SK-N-SH (cell line): ENCODE measurements around the gene TNFRSF14. TPM values are rescaled to one million over a fixed set of nuclear protein-coding genes. Genes with fewer than 3 reads are reported as not detected.

Experiments used
- CTCF ChIA-PET: fragments of 300-600, 350-600 bp; formaldehyde crosslinking; extraction: SDS; loops from one replicate; lab custom pipeline; 2021; lab: Yijun Ruan, JAX
- POLR2A ChIA-PET: fragments of 350-600 bp; sonication (Branson Sonifier 250); formaldehyde crosslinking; extraction: SDS; loops from one replicate; lab custom pipeline; 2020; ENCODE audit warnings: antibody characterized with exemption, inconsistent platforms; lab: Yijun Ruan, JAX
- DNase-seq: peaks from one replicate; pipeline ENCODE4 v3.0.0; 2012
- H2AFZ ChIP-seq: fragments of 200-600 bp; sonication (generic); 2 replicates; pipeline ENCODE4 v1.8.1; 2016; ENCODE audit warnings: antibody characterized with exemption, mild to moderate bottlenecking, low read depth
- H3F3A ChIP-seq: fragments of 200-600 bp; sonication (generic); replicated peaks from 2 replicates; pipeline ENCODE3; 2016; ENCODE audit warnings: antibody characterized with exemption, mild to moderate bottlenecking; ENCODE audit not compliant: insufficient read depth
- H3K27ac ChIP-seq, 2 experiments: fragments of 200-500 bp in 1 of 2; fragments of 200-600 bp in 1 of 2; sonication (Bioruptor generic) in 1 of 2; sonication (generic), shearing (Covaris generic) in 1 of 2; 2 replicates each; pipeline versions ENCODE4 v1.5.1 to v1.6.1; 2014 to 2016; ENCODE audit warnings: low read depth in 2 of 2, inconsistent platforms in 1 of 2, low read length in 1 of 2, mild to moderate bottlenecking in 1 of 2, mixed read lengths in 1 of 2
- H3K27me3 ChIP-seq: fragments of 200-600 bp; sonication (generic), shearing (Covaris generic); 2 replicates; pipeline ENCODE4 v1.6.1; 2016; ENCODE audit warnings: mixed run types; ENCODE audit not compliant: insufficient read depth
- H3K36me3 ChIP-seq, 2 experiments: fragments of 200-500 bp in 1 of 2; fragments of 200-600 bp in 1 of 2; sonication (Bioruptor generic) in 1 of 2; sonication (generic) in 1 of 2; replicated peaks in 1 of 2; 2 replicates each; pipeline versions ENCODE3 to v1.5.1; 2014 to 2016; ENCODE audit warnings: low read length in 1 of 2, mild to moderate bottlenecking in 1 of 2; ENCODE audit not compliant: insufficient read depth in 2 of 2, control insufficient read depth in 1 of 2
- H3K4me1 ChIP-seq, 2 experiments: fragments of 200-500 bp in 1 of 2; fragments of 200-600 bp in 1 of 2; sonication (Bioruptor generic) in 1 of 2; sonication (generic), shearing (Covaris generic) in 1 of 2; 2 replicates each; pipeline versions ENCODE4 v1.5.1 to v1.6.1; 2014 to 2016; ENCODE audit warnings: low read depth in 1 of 2, low read length in 1 of 2, mixed run types in 1 of 2; ENCODE audit not compliant: insufficient read depth in 2 of 2, control insufficient read depth in 1 of 2
- H3K4me2 ChIP-seq: fragments of 200-600 bp; sonication (generic), shearing (Covaris generic); 2 replicates; pipeline ENCODE4 v1.6.1; 2017; ENCODE audit warnings: mixed run types
- H3K4me3 ChIP-seq, 2 experiments: fragments of 200-500 bp in 1 of 2; fragments of 200-600 bp in 1 of 2; sonication (Bioruptor generic) in 1 of 2; sonication (generic), shearing (Covaris generic) in 1 of 2; 2 replicates each; pipeline versions ENCODE4 v1.5.1 to v1.8.1; 2014 to 2016; ENCODE audit warnings: low read depth in 2 of 2, inconsistent platforms in 1 of 2, low read length in 1 of 2, mild to moderate bottlenecking in 1 of 2, mixed read lengths in 1 of 2, moderate library complexity in 1 of 2
- H3K79me2 ChIP-seq: fragments of 200-600 bp; sonication (generic); 2 replicates; pipeline ENCODE4 v1.8.1; 2017; ENCODE audit warnings: mild to moderate bottlenecking; ENCODE audit not compliant: insufficient read depth
- H3K9ac ChIP-seq: fragments of 200-600 bp; sonication (generic); 2 replicates; pipeline ENCODE4 v1.6.1; 2017; ENCODE audit warnings: mixed run types
- H3K9me2 ChIP-seq: fragments of 200-600 bp; sonication (generic); 2 replicates; pipeline ENCODE4 v1.6.1; 2017; ENCODE audit warnings: mixed run types
- H3K9me3 ChIP-seq: fragments of 200-600 bp; sonication (generic); 2 replicates; pipeline ENCODE4 v1.6.1; 2017; ENCODE audit warnings: mixed run types, mild to moderate bottlenecking, moderate library complexity
- H4K20me1 ChIP-seq: fragments of 200-600 bp; sonication (generic); 2 replicates; pipeline ENCODE4 v1.6.1; 2017; ENCODE audit warnings: mild to moderate bottlenecking, mixed run types; ENCODE audit not compliant: insufficient read depth
- CHD2 ChIP-seq: fragments of 150-350 bp; IDR thresholded peaks from 2 replicates; pipeline ENCODE4 v1.6.1; 2018; ENCODE audit warnings: low read length; ENCODE audit not compliant: partially characterized antibody
- ELF1 ChIP-seq: IDR thresholded peaks from 2 replicates; pipeline ENCODE4 v1.4.0; 2012
- GABPA ChIP-seq: IDR thresholded peaks from 2 replicates; pipeline ENCODE4 v1.4.0; 2012; ENCODE audit warnings: low read depth, mild to moderate bottlenecking
- JUND ChIP-seq: IDR thresholded peaks from 2 replicates; pipeline ENCODE4 v1.4.0; 2012
- POLR2AphosphoS5 ChIP-seq: IDR thresholded peaks from 2 replicates; pipeline ENCODE4 v1.6.1; 2012; ENCODE audit warnings: low read depth, low read length
- TAF1 ChIP-seq: IDR thresholded peaks from 2 replicates; pipeline ENCODE4 v1.6.1; 2012; ENCODE audit warnings: low read depth, mild to moderate bottlenecking, low read length, moderate library complexity, borderline replicate concordance
- USF1 ChIP-seq: IDR thresholded peaks from 2 replicates; pipeline ENCODE4 v1.4.0; 2012; ENCODE audit warnings: low read depth, borderline replicate concordance
- YY1 ChIP-seq: IDR thresholded peaks from 2 replicates; pipeline ENCODE4 v1.4.0; 2012; ENCODE audit warnings: low read depth, mild to moderate bottlenecking
- ZBTB33 ChIP-seq: IDR thresholded peaks from 2 replicates; pipeline ENCODE4 v1.4.0; 2012; ENCODE audit warnings: low read depth, borderline replicate concordance
- WGBS: methylation state at CpG from one replicate; pipeline ENCODE4 v1.1.6; 2017; ENCODE audit warnings: low lambda C conversion rate; 5-methylcytosine and 5-hydroxymethylcytosine counted together
- polyA plus RNA-seq, 3 experiments: library from polyadenylated mRNA; depleted of rRNA; stranded (reverse); fragments of >200 nt; gene quantifications; 2 replicates each; pipeline ENCODE4 v1.2.3, GENCODE V29; 2012

The TNFRSF14 gene
- polyA plus RNA-seq, 1 of the 3 experiments (the other 2 are of a cell fraction), result 0.28 TPM

GRCh38 chr1:2611621-2612437 lies 55.7 kb downstream of the TNFRSF14 start (continued):
- TF ChIP-seq ZBTB33 (no peak), POLR2AphosphoS5 (no peak)

GRCh38 chr1:2612591-2613365 lies 56.6 kb downstream of the TNFRSF14 start:
- TF ChIP-seq ELF1 (no peak), USF1 (no peak), YY1 (no peak), GABPA (no peak), JUND (no peak), TAF1 (no peak), CHD2 (no peak)

More at GRCh38 chr1:2612591-2613365, 56.6 kb downstream of the TNFRSF14 start:
- no peaks in the 10 kb centered on the region for H4K20me1 ChIP-seq
- no peaks in the 10 kb centered on the region for H3F3A ChIP-seq
- H3K79me2 ChIP-seq, result no peaks in the 10 kb centered on the region
- no peaks in the 10 kb centered on the region for H3K36me3 ChIP-seq
- no peak overlapping the region for H3K4me3 ChIP-seq
- H3K4me2 ChIP-seq, result no peak overlapping the region
- H3K27me3 ChIP-seq, result no peaks in the 10 kb centered on the region
- no peak overlapping the region for H2AFZ ChIP-seq
- CTCF ChIA-PET, result interaction anchor here (1.0 kb wide), 1 partner anchor 198 kb away, joined by 3 read pairs; no protein-coding TSS in a partner anchor
- no peak overlapping the region for H3K27ac ChIP-seq
- POLR2A ChIA-PET, result no interaction called here
- no peak overlapping the region for H3K9ac ChIP-seq
- H3K9me2 ChIP-seq, result no peaks in the 10 kb centered on the region
- H3K9me3 ChIP-seq, result no peaks in the 10 kb centered on the region
- DNase-seq, result no peak
- WGBS, result 60% methylated on average over 9 of the region's 11 CpGs
- peaks cover 0 to 13% of the 10 kb centered on the region in 2 experiments; a peak in 1 of 4 replicates for H3K4me1 ChIP-seq

Other genes starting within 250 kb of the TNFRSF14 start
- 13.7 and 16.3 TPM in 2 replicates for gene MORN1, start 164.8 kb upstream of the TNFRSF14 start, polyA plus RNA-seq (2012; rRNA removed)
- gene RER1, start 164.5 kb upstream of the TNFRSF14 start, polyA plus RNA-seq (2012; rRNA removed), result 181 and 189 TPM in 2 replicates
- gene PEX10, start 143.8 kb upstream of the TNFRSF14 start, polyA plus RNA-seq (2012; rRNA removed), result 25.7 and 28.6 TPM in 2 replicates
- 0.08 and 0.18 TPM in 2 replicates for gene PLCH2, start 80.1 kb upstream of the TNFRSF14 start, polyA plus RNA-seq (2012; rRNA removed)
- gene PANK4, start 29.8 kb upstream of the TNFRSF14 start, polyA plus RNA-seq (2012; rRNA removed), result 15.1 and 16.6 TPM in 2 replicates
- gene HES5, start 26.1 kb upstream of the TNFRSF14 start, polyA plus RNA-seq (2012; rRNA removed), result 0.03 and 0.05 TPM in 2 replicates
- gene PRXL2B, start 30.4 kb downstream of the TNFRSF14 start, polyA plus RNA-seq (2012; rRNA removed), result 28.0 and 33.7 TPM in 2 replicates
- gene MMEL1, start 76.6 kb downstream of the TNFRSF14 start, polyA plus RNA-seq (2012; rRNA removed), result 0.16 and 0.26 TPM in 2 replicates
- gene TTC34, start 245.3 kb downstream of the TNFRSF14 start, polyA plus RNA-seq (2012; rRNA removed), result 0.16 TPM in 2 replicates